SK-N-SH (cell line): ENCODE results near the gene CCL4. TPM values are rescaled to one million over a fixed set of nuclear protein-coding genes. Genes with fewer than 3 reads are reported as not detected.

Source experiments
- CTCF ChIA-PET: fragments of 300-600, 350-600 bp; formaldehyde crosslinking; extraction: SDS; loops from one replicate; lab custom pipeline; 2021; lab: Yijun Ruan, JAX
- POLR2A ChIA-PET: fragments of 350-600 bp; sonication (Branson Sonifier 250); formaldehyde crosslinking; extraction: SDS; loops from one replicate; lab custom pipeline; 2020; ENCODE audit warnings: antibody characterized with exemption, inconsistent platforms; lab: Yijun Ruan, JAX
- DNase-seq: peaks from one replicate; pipeline ENCODE4 v3.0.0; 2012
- H2AFZ ChIP-seq: fragments of 200-600 bp; sonication (generic); 2 replicates; pipeline ENCODE4 v1.8.1; 2016; ENCODE audit warnings: antibody characterized with exemption, mild to moderate bottlenecking, low read depth
- H3F3A ChIP-seq: fragments of 200-600 bp; sonication (generic); replicated peaks from 2 replicates; pipeline ENCODE3; 2016; ENCODE audit warnings: antibody characterized with exemption, mild to moderate bottlenecking; ENCODE audit not compliant: insufficient read depth
- H3K27ac ChIP-seq, 2 experiments: fragments of 200-500 bp in 1 of 2; fragments of 200-600 bp in 1 of 2; sonication (Bioruptor generic) in 1 of 2; sonication (generic), shearing (Covaris generic) in 1 of 2; 2 replicates each; pipeline versions ENCODE4 v1.5.1 to v1.6.1; 2014 to 2016; ENCODE audit warnings: low read depth in 2 of 2, inconsistent platforms in 1 of 2, low read length in 1 of 2, mild to moderate bottlenecking in 1 of 2, mixed read lengths in 1 of 2
- H3K27me3 ChIP-seq: fragments of 200-600 bp; sonication (generic), shearing (Covaris generic); 2 replicates; pipeline ENCODE4 v1.6.1; 2016; ENCODE audit warnings: mixed run types; ENCODE audit not compliant: insufficient read depth
- H3K36me3 ChIP-seq, 2 experiments: fragments of 200-500 bp in 1 of 2; fragments of 200-600 bp in 1 of 2; sonication (Bioruptor generic) in 1 of 2; sonication (generic) in 1 of 2; replicated peaks in 1 of 2; 2 replicates each; pipeline versions ENCODE3 to v1.5.1; 2014 to 2016; ENCODE audit warnings: low read length in 1 of 2, mild to moderate bottlenecking in 1 of 2; ENCODE audit not compliant: insufficient read depth in 2 of 2, control insufficient read depth in 1 of 2
- H3K4me1 ChIP-seq, 2 experiments: fragments of 200-500 bp in 1 of 2; fragments of 200-600 bp in 1 of 2; sonication (Bioruptor generic) in 1 of 2; sonication (generic), shearing (Covaris generic) in 1 of 2; 2 replicates each; pipeline versions ENCODE4 v1.5.1 to v1.6.1; 2014 to 2016; ENCODE audit warnings: low read depth in 1 of 2, low read length in 1 of 2, mixed run types in 1 of 2; ENCODE audit not compliant: insufficient read depth in 2 of 2, control insufficient read depth in 1 of 2
- H3K4me2 ChIP-seq: fragments of 200-600 bp; sonication (generic), shearing (Covaris generic); 2 replicates; pipeline ENCODE4 v1.6.1; 2017; ENCODE audit warnings: mixed run types
- H3K4me3 ChIP-seq, 2 experiments: fragments of 200-500 bp in 1 of 2; fragments of 200-600 bp in 1 of 2; sonication (Bioruptor generic) in 1 of 2; sonication (generic), shearing (Covaris generic) in 1 of 2; 2 replicates each; pipeline versions ENCODE4 v1.5.1 to v1.8.1; 2014 to 2016; ENCODE audit warnings: low read depth in 2 of 2, inconsistent platforms in 1 of 2, low read length in 1 of 2, mild to moderate bottlenecking in 1 of 2, mixed read lengths in 1 of 2, moderate library complexity in 1 of 2
- H3K79me2 ChIP-seq: fragments of 200-600 bp; sonication (generic); 2 replicates; pipeline ENCODE4 v1.8.1; 2017; ENCODE audit warnings: mild to moderate bottlenecking; ENCODE audit not compliant: insufficient read depth
- H3K9ac ChIP-seq: fragments of 200-600 bp; sonication (generic); 2 replicates; pipeline ENCODE4 v1.6.1; 2017; ENCODE audit warnings: mixed run types
- H3K9me2 ChIP-seq: fragments of 200-600 bp; sonication (generic); 2 replicates; pipeline ENCODE4 v1.6.1; 2017; ENCODE audit warnings: mixed run types
- H3K9me3 ChIP-seq: fragments of 200-600 bp; sonication (generic); 2 replicates; pipeline ENCODE4 v1.6.1; 2017; ENCODE audit warnings: mixed run types, mild to moderate bottlenecking, moderate library complexity
- H4K20me1 ChIP-seq: fragments of 200-600 bp; sonication (generic); 2 replicates; pipeline ENCODE4 v1.6.1; 2017; ENCODE audit warnings: mild to moderate bottlenecking, mixed run types; ENCODE audit not compliant: insufficient read depth
- EZH2phosphoT487 ChIP-seq: fragments of 200-600 bp; sonication (generic); IDR thresholded peaks from 2 replicates; pipeline ENCODE4 v1.6.1; 2017; ENCODE audit warnings: low read depth, mixed run types, mild to moderate bottlenecking, antibody characterized with exemption, moderate library complexity, borderline replicate concordance
- FOSL2 ChIP-seq: IDR thresholded peaks from 2 replicates; pipeline ENCODE4 v1.4.0; 2012; ENCODE audit warnings: low read depth, mild to moderate bottlenecking, moderate library complexity, borderline replicate concordance
- FOXJ3 ChIP-seq: sonication (generic); formaldehyde crosslinking; IDR thresholded peaks from 2 replicates; pipeline ENCODE4 v1.5.1; 2020; ENCODE audit warnings: mild to moderate bottlenecking, missing genetic modification reagents
- FOXM1 ChIP-seq: IDR thresholded peaks from 2 replicates; pipeline ENCODE4 v1.4.0; 2012; ENCODE audit warnings: low read depth, mild to moderate bottlenecking
- GATA2 ChIP-seq: sonication (generic); formaldehyde crosslinking; IDR thresholded peaks from 2 replicates; pipeline ENCODE4 v1.5.0; 2020; ENCODE audit warnings: mild to moderate bottlenecking, missing genetic modification reagents
- JUND ChIP-seq: IDR thresholded peaks from 2 replicates; pipeline ENCODE4 v1.4.0; 2012
- NFIC ChIP-seq: IDR thresholded peaks from 2 replicates; pipeline ENCODE4 v1.4.0; 2012; ENCODE audit warnings: borderline replicate concordance
- NRF1 ChIP-seq: IDR thresholded peaks from 2 replicates; pipeline ENCODE4 v1.6.1; 2012; ENCODE audit warnings: low read depth, mild to moderate bottlenecking, low read length
- POLR2AphosphoS5 ChIP-seq: IDR thresholded peaks from 2 replicates; pipeline ENCODE4 v1.6.1; 2012; ENCODE audit warnings: low read depth, low read length
- RCOR1 ChIP-seq: fragments of 150-350 bp; IDR thresholded peaks from 2 replicates; pipeline ENCODE4 v1.6.1; 2017; ENCODE audit warnings: antibody characterized with exemption, low read length
- REST ChIP-seq: IDR thresholded peaks from 2 replicates; pipeline ENCODE4 v1.6.1; 2012; ENCODE audit warnings: mild to moderate bottlenecking, low read depth, low read length, moderate library complexity
- RXRA ChIP-seq: IDR thresholded peaks from 2 replicates; pipeline ENCODE4 v1.4.0; 2012; ENCODE audit warnings: low read depth, mild to moderate bottlenecking, borderline replicate concordance
- SIN3A ChIP-seq: IDR thresholded peaks from 2 replicates; pipeline ENCODE4 v1.6.1; 2012; ENCODE audit warnings: low read depth, mild to moderate bottlenecking, low read length, moderate library complexity, borderline replicate concordance
- SMC3 ChIP-seq: IDR thresholded peaks from 2 replicates; pipeline ENCODE4 v1.6.1; 2012; ENCODE audit warnings: low read depth, low read length, improper control_type of control experiment
- TAF1 ChIP-seq: IDR thresholded peaks from 2 replicates; pipeline ENCODE4 v1.6.1; 2012; ENCODE audit warnings: low read depth, mild to moderate bottlenecking, low read length, moderate library complexity, borderline replicate concordance
- USF1 ChIP-seq: IDR thresholded peaks from 2 replicates; pipeline ENCODE4 v1.4.0; 2012; ENCODE audit warnings: low read depth, borderline replicate concordance
- USF2 ChIP-seq: fragments of 150-350 bp; IDR thresholded peaks from 2 replicates; pipeline ENCODE4 v1.6.1; 2017; ENCODE audit warnings: antibody characterized with exemption, low read length, low read depth, borderline replicate concordance
- ZBTB33 ChIP-seq: IDR thresholded peaks from 2 replicates; pipeline ENCODE4 v1.4.0; 2012; ENCODE audit warnings: low read depth, borderline replicate concordance
- WGBS: methylation state at CpG from one replicate; pipeline ENCODE4 v1.1.6; 2017; ENCODE audit warnings: low lambda C conversion rate; 5-methylcytosine and 5-hydroxymethylcytosine counted together
- polyA plus RNA-seq, 3 experiments: library from polyadenylated mRNA; depleted of rRNA; stranded (reverse); fragments of >200 nt; gene quantifications; 2 replicates each; pipeline ENCODE4 v1.2.3, GENCODE V29; 2012
- TF ChIP-seq, protein P1 (sequence below): IDR thresholded peaks from 2 replicates; pipeline ENCODE4 v1.4.0; 2012; ENCODE audit warnings: low read depth

The CCL4 gene
- polyA plus RNA-seq, 1 of the 3 experiments (the other 2 are of a cell fraction) = not detected

- TF ChIP-seq ZBTB33 = no peak
Measured at GRCh38 chr17:36127911-36128310, 24.3 kb downstream of the CCL4 start (continued).

DNA sequence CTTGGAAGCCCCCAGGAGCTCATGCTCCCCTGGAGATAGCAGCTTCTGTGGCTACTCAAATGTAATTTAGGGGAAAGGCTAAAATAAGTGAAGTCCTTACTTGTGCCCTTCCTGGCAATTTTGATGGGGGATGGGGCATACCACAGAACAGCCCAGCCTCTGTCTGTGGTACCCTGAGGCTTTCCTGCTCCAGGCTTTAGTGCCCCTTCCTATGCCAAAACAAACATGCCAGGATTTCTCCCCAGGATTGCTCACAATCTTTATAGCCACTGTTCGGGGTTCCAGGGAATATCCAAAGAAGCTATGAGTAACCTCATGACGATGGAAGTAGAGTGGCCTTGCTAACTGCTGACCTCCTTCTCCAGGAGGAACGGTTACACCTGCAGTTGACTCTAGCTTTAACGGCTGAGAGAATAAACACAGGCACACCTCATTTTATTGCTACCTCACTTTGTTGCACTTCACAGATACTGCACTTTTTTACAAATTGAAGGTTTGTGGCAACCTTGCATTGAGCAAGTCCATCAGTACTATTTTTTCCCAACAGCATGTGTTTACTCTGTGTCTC lies 24.9 kb downstream of the CCL4 start:
- Histone ChIP-seq H3K4me1 (no peaks in the 10 kb centered on the region), H3F3A (no peaks in the 10 kb centered on the region), H3K27ac (no peak overlapping the region), H3K79me2 (no peaks in the 10 kb centered on the region), H3K4me3 (no peak overlapping the region)
- POLR2A ChIA-PET = no interaction called here
- no peak for DNase-seq
- CTCF ChIA-PET = interaction anchor here (1.1 kb wide), 1 partner anchor 21 kb away, joined by 4 read pairs; no protein-coding TSS in a partner anchor
- TF ChIP-seq, protein P1, sequence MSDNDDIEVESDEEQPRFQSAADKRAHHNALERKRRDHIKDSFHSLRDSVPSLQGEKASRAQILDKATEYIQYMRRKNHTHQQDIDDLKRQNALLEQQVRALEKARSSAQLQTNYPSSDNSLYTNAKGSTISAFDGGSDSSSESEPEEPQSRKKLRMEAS = no peak
- TF ChIP-seq FOSL2 (no peak), TAF1 (no peak), POLR2AphosphoS5 (no peak), RXRA (no peak), SMC3 (no peak), GATA2 (CRISPR knock-in tag) (no peak), SIN3A (no peak), RCOR1 (no peak), NFIC (no peak), USF1 (no peak), NRF1 (no peak), JUND (no peak), EZH2phosphoT487 (no peak), USF2 (no peak), FOXM1 (no peak), REST (no peak), FOXJ3 (CRISPR knock-in tag) (no peak)
- TF ChIP-seq, all 33 proteins: peak for 0
- Histone ChIP-seq H3K9me2 (no peaks in the 10 kb centered on the region), H3K36me3 (no peaks in the 10 kb centered on the region), H4K20me1 (no peaks in the 10 kb centered on the region), H3K4me2 (no peak overlapping the region), H3K9ac (no peak overlapping the region), H3K27me3 (no peaks in the 10 kb centered on the region), H2AFZ (no peak overlapping the region), H3K9me3 (no peaks in the 10 kb centered on the region)
- 2% methylated on average over 4 of the region's 4 CpGs for WGBS
